ENCODE measurements around the gene SPZ1. TPM values are rescaled to one million over a fixed set of nuclear protein-coding genes. Genes with fewer than 3 reads are reported as not detected.
"Not testable (repeated sequence)": the region's sequence is repeated elsewhere in the genome, so short reads cannot be mapped to it uniquely, and the experiment has no call there.

The SPZ1 gene
- total RNA-seq, 1 donor from 2014 or later: 0.15 TPM

- intact Hi-C loops (cut with micrococcal nuclease): no loop called here
Observed at GRCh38 chr5:80326468-80326867, 6.7 kb downstream of the SPZ1 start.

GRCh38 chr5:80337379-80337778, 17.6 kb downstream of the SPZ1 start:
- intact Hi-C loops (cut with micrococcal nuclease): no loop called here

DNA sequence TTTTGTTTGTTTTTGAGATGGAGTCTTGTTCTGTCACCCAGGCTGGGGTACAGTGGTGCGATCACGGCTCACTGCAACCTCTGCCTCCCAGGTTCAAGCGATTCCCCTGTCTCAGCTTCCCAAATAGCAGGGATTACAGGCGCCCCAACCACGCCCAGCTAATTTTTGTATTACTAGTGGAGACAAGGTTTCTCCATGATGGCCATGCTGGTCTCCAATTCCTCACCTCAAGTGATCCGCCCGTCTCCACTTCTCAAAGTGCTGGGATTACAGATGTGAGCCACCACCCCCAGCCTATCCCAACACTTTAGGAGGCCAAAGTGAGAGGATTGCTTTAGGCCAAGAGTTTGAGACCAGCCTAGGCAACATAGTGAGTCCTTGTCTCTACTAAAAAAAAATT, 19.3 kb downstream of the SPZ1 start:
- intact Hi-C loops (cut with micrococcal nuclease): no loop called here

GRCh38 chr5:80341016-80341775, 21.4 kb downstream of the SPZ1 start:
- intact Hi-C loops (cut with micrococcal nuclease): no loop called here

GRCh38 chr5:80343067-80343466, 23.3 kb downstream of the SPZ1 start:
- intact Hi-C loops (cut with micrococcal nuclease): no loop called here

DNA sequence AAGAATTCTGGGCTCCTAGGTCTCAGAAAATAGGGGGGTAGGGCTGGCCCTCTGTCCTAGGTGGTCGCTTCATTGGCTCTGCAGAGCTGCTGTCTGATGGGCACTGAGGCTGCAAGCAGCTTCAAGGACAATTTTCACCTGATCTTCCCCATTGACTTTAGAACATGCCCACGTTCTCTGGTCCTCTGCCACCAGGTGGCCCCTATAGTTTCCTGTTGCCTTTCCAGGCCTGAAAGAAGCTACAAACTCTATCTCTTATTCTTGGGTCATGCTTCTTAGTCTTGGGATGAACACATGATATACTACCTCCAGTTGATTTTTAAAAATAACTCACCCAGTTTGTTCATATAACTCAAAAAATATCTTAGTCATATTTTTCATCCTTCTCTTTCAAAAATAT, 26.3 kb downstream of the SPZ1 start:
- intact Hi-C loops (cut with micrococcal nuclease): loop anchor here (1.0 to 2.0 kb wide), 3 partner anchors 326 to 849 kb away; no protein-coding TSS in a partner anchor

DNA sequence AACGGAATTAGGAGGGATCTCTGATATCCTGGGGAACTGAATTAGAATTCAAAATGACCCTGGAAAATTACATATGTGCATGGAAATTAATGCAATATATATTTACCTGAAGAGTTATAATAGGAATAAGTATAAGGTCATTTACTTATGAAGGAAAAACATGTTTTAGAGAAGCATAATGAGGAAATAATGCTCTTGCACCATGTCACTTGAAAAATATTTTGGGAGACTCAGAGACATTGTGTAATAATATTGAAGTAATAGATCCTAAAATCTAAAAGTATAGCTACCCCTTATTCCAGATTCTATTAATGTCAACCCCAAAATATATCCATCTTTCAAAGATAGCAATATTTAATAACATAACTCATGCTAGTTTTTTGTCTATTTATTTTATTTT, 28.4 kb downstream of the SPZ1 start:
- intact Hi-C loops (cut with micrococcal nuclease): no loop called here

GRCh38 chr5:80351019-80351418, 31.2 kb downstream of the SPZ1 start:
- intact Hi-C loops (cut with micrococcal nuclease): not testable (repeated sequence)

- intact Hi-C loops (cut with micrococcal nuclease): no loop called here
Observed at GRCh38 chr5:80355686-80356085, 35.9 kb downstream of the SPZ1 start.

- intact Hi-C loops (cut with micrococcal nuclease): no loop called here
Observed at GRCh38 chr5:80357671-80358070, 37.9 kb downstream of the SPZ1 start.

DNA sequence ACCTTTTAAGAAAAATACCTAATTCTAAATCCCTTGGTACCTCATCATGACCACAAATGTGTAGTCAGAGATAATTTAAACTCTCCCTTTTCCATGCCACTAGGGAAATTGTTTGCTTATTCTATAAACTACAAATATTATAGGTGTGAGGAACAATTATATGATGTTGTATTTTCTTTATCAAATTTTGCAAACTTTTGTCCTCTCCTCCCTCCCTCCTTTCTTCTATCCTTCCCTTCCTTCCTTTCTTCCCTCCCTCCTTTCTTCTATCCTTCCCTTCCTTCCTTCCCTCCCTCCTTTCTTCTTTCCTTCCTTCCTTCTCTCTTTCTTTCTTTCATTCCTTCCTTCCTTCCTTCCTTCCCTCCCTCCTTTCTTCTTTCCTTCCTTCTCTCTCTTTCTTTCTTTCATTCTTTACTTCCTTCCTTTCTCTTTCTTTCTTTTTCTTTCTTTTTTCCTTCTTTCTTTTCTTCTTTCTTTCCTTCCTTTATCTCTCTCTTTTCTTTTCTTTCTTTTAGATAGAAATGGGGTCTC, 41.2 kb downstream of the SPZ1 start:
- intact Hi-C loops (cut with micrococcal nuclease): no loop called here

DNA sequence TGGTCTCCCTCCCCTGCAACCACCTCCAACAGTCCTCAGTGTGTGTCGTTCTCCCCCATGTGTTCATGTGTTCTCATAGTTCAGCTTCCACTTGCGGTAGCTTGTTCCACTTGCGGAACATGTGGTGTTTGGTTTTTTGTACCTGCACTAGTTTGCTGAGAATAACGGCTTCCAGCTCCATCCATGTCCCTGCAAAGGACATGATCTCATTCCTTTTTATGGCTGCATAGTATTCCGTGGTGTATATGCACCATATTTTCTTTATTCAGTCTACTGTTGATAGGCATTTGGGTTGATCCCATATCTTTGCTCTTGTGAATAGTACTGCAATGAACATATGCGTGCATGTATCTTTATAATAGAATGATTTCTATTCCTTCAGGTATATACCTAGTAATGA, 45.1 kb downstream of the SPZ1 start:
- intact Hi-C loops (cut with micrococcal nuclease): no loop called here

- intact Hi-C loops (cut with micrococcal nuclease): no loop called here
Observed at GRCh38 chr5:80368661-80369480, 49.1 kb downstream of the SPZ1 start.

DNA sequence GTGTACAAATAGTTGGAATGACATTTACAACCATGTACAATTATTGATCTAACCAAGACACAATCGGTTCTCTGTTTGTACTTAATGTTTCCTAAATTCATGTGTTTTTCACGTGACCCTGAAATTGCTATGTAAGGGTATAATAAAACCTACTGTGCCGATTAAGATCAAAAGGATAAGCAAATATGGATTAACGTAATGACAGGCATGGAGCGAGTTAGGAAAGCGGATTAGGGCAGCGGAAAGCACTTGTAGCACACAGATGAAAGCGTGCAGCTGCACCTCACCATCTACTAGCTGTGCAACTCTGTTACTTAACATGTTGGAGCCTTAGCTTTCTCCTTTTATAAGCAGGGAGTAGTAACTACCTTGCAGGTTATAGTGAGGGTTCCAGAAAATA, 49.7 kb downstream of the SPZ1 start:
- intact Hi-C loops (cut with micrococcal nuclease): no loop called here

GRCh38 chr5:80370390-80370789, 50.6 kb downstream of the SPZ1 start:
- intact Hi-C loops (cut with micrococcal nuclease): no loop called here

Other genes starting within 250 kb of the SPZ1 start
- 50.5 and 53.1 TPM in 2 replicates for gene SERINC5, start 64.0 kb upstream of the SPZ1 start, total RNA-seq
- 11.6 and 11.9 TPM in 2 replicates for gene ZFYVE16, start 88.1 kb downstream of the SPZ1 start, total RNA-seq
- gene FAM151B, start 168.1 kb downstream of the SPZ1 start, total RNA-seq: 0.22 TPM in 1 of 2 replicates, not detected in the other